IPS-15b (cell line): Measurements from ENCODE around the gene EXOC4.

ENCODE experiments used
- H3K27me3 ChIP-seq: one replicate; pipeline ENCODE4 v1.6.1; 2013; ENCODE audit warnings: low read length; ENCODE audit not compliant: control insufficient read depth, insufficient read depth
- H3K36me3 ChIP-seq: one replicate; pipeline ENCODE4 v1.6.1; 2013; ENCODE audit warnings: low read length; ENCODE audit not compliant: control insufficient read depth, insufficient read depth
- H3K4me1 ChIP-seq: one replicate; pipeline ENCODE4 v1.6.1; 2013; ENCODE audit warnings: mild to moderate bottlenecking, low read length; ENCODE audit not compliant: control insufficient read depth, insufficient read depth
- H3K4me3 ChIP-seq: one replicate; pipeline ENCODE4 v1.5.1; 2013; ENCODE audit warnings: low read depth, low read length
- H3K9ac ChIP-seq: one replicate; pipeline ENCODE4 v1.6.1; 2013; ENCODE audit warnings: low read depth, mild to moderate bottlenecking, low read length
- H3K9me3 ChIP-seq: one replicate; pipeline ENCODE4 v1.6.1; 2013; ENCODE audit warnings: mild to moderate bottlenecking, low read length; ENCODE audit not compliant: control insufficient read depth, insufficient read depth

EXOC4 gene

DNA sequence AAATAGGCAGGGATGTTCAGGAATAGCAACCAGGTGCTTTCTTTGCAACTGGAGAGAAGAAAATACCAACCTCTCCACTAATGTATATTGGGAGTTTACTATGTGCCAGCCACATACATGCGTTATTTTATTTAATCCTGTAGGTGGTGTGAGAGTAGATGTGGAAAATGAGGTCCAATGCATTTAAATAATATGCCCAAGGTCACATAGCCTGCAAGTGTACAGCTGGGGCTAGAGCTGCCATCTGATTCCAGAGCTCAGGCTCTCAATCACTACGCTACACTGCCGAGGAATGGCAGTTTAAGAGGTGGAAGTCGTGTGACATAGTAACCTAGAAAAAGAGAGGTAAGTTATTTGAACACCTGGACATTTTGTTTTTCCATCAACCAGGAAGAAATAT lies 277.0 kb downstream of the EXOC4 start:
- Histone ChIP-seq H3K36me3 (no peaks in the 10 kb centered on the region), H3K9ac (no peak overlapping the region), H3K27me3 (no peaks in the 10 kb centered on the region), H3K4me3 (no peak overlapping the region), H3K9me3 (no peaks in the 10 kb centered on the region), H3K4me1 (no peaks in the 10 kb centered on the region)

DNA sequence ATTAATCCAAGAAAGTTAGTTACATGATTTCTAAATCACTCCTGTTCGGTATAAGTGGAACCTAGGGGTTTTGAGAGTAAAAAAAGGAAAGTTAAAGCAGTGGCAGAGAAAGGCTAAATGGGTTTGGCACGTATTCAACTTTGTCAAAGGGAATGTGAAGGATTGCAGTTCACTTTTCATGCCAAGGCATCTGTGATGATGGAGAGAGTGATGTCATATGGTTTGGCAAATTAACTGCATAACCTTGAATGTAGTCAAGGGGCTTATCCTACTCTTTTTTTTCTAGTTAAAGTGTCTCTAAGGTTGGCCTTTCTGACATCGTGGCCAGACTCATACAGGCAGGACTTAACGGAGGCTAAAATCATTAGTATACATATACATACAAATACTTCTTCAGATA lies 277.8 kb downstream of the EXOC4 start:
- Histone ChIP-seq H3K4me3 (no peak overlapping the region), H3K9me3 (no peaks in the 10 kb centered on the region), H3K36me3 (no peaks in the 10 kb centered on the region), H3K4me1 (no peaks in the 10 kb centered on the region), H3K27me3 (no peaks in the 10 kb centered on the region), H3K9ac (no peak overlapping the region)

DNA sequence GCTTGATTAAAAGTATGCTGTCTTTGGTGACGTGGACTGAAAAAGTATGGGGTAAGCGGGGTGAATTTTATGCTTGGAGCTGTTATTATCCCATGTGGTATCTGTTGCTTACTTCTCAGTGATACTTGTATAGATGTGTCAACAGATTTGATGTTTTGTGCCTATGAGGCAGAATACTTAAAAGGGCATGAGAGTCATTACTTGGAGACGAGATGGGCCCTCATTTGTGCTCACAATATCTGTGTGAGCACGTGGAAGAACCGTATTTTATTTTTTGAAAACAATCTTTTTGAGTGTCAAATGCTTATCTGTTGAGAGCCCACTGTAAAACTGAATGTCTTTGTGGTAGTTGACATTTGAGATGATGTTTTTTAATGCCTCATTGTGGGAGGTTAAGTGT lies 281.9 kb downstream of the EXOC4 start:
- Histone ChIP-seq H3K4me3 (no peak overlapping the region), H3K27me3 (no peaks in the 10 kb centered on the region), H3K4me1 (peaks cover 3% of the 10 kb centered on the region), H3K9me3 (no peaks in the 10 kb centered on the region), H3K36me3 (no peaks in the 10 kb centered on the region), H3K9ac (no peak overlapping the region)

- Histone ChIP-seq H3K27me3 (no peaks in the 10 kb centered on the region), H3K4me3 (no peak overlapping the region), H3K9ac (no peak overlapping the region), H3K4me1 (peaks cover 8% of the 10 kb centered on the region), H3K36me3 (no peaks in the 10 kb centered on the region), H3K9me3 (no peaks in the 10 kb centered on the region)
Measured at GRCh38 chr7:133535308-133535707, 282.4 kb downstream of the EXOC4 start.

GRCh38 chr7:133536450-133536849 lies 283.6 kb downstream of the EXOC4 start:
- no peaks in the 10 kb centered on the region for H3K27me3 ChIP-seq
- H3K4me3 ChIP-seq, result no peak overlapping the region
- no peaks in the 10 kb centered on the region for H3K9me3 ChIP-seq
- no peaks in the 10 kb centered on the region for H3K36me3 ChIP-seq
- peaks cover 11% of the 10 kb centered on the region for H3K4me1 ChIP-seq
- H3K9ac ChIP-seq, result no peak overlapping the region

DNA sequence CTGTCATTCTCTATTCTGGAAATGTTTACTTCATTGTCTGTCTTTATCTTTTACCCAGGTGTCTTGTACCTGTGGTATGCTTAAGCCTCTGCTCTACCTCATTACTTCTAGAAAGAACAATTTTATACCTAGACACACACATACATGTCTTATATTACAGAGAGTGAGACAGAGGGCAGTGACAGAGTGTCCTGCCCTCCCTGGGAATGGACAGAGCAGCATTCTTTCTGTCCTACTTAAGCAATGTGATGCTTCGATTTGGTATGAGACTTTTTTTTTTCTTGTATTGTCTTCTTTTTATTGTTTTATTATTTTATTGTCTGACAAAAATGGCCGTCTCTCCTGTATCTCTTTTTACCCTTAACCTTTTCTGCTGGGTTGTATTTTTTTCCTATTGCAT lies 286.1 kb downstream of the EXOC4 start:
- H3K9me3 ChIP-seq, result no peaks in the 10 kb centered on the region
- H3K36me3 ChIP-seq, result no peaks in the 10 kb centered on the region
- no peak overlapping the region for H3K4me3 ChIP-seq
- H3K9ac ChIP-seq, result no peak overlapping the region
- no peaks in the 10 kb centered on the region for H3K27me3 ChIP-seq
- peaks cover 11% of the 10 kb centered on the region for H3K4me1 ChIP-seq

DNA sequence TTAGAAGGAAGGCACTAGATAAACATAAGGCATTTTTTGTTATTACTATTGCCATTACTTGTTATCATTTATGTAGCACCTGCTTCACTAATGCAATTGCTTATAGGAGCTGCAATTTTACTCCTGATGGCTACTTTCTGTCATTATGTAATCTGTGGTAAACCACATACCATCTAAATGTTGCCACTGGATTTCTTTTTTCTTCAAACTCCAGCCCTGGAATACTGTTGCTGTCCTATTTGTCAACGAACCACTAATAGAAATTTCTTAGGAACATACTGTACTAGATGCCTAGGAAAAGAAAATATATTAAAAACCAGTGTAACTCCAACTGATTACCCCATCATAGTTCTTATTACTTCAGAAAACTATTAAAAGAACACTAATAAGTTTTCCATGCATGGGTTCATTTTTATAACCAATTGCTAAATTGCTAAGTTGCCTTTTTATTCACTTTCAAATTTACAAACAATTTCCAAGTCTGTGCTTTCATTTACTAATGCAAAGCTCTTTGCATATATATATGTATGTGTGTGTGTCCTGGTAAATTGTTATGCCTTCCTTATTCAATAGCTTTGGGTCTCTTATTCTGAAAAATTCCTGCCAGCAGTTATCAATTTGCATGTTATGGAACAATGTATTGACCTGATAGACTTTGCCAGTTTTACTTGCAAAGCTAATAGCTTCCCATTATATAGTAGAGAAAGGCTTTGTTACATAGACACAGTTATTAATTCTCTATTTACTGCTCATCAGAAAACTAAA lies 287.4 kb downstream of the EXOC4 start:
- Histone ChIP-seq H3K36me3 (no peaks in the 10 kb centered on the region), H3K27me3 (no peaks in the 10 kb centered on the region), H3K9me3 (no peaks in the 10 kb centered on the region), H3K9ac (no peak overlapping the region), H3K4me3 (no peak overlapping the region), H3K4me1 (peaks cover 11% of the 10 kb centered on the region)

DNA sequence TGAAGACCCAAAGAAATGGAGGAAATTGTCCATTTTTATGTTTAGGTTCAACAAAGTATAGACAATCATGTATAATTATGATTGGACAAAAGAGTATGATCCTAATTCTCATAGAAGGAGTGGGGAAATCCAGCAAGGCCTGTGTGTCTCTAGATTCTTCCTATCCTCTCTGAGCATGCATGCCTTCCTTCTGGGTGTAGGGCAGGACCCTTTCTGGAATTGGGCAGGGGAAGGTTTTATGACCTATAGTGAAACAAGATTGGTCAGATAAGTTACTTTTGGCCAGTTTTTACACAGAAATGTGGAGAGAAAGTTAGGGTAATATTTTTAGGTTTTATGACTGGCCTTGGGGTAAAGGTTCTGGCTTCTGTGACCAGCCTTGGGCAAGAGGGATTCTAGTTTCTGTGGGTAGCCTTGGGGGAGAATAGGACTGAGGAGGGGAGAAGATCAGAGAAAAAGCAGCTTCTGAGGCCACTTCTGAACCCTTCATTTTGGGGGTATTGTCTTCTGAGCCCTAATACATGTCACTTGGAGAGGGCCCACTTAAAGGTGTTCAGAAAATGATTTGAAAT lies 289.4 kb downstream of the EXOC4 start:
- no peak overlapping the region for H3K4me3 ChIP-seq

DNA sequence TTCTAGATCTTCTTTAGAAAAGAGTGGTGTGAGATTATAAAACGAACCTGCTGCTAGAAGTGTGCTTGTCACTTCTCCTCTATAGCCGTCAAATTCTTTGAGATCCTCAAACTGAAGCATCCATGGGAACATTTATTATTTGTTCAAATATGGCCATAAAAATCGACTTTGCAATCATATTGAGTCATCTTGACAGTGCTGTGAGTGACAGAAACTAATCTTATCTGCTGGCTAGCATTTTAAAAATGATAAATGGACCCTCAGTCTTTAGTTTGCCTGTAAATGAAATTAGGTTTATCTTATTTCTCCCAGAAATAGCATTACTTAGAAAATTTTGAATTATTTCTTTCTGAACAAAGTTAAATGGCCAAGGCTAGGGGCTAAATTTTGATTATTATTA lies 290.8 kb downstream of the EXOC4 start:
- Histone ChIP-seq H3K4me1 (peaks cover 11% of the 10 kb centered on the region), H3K4me3 (no peak overlapping the region), H3K9ac (no peak overlapping the region), H3K36me3 (no peaks in the 10 kb centered on the region), H3K27me3 (no peaks in the 10 kb centered on the region), H3K9me3 (no peaks in the 10 kb centered on the region)

More for the DNA sequence above, 289.4 kb downstream of the EXOC4 start:
- H3K9me3 ChIP-seq, result no peaks in the 10 kb centered on the region
- no peaks in the 10 kb centered on the region for H3K36me3 ChIP-seq
- no peaks in the 10 kb centered on the region for H3K27me3 ChIP-seq
- H3K9ac ChIP-seq, result no peak overlapping the region
- peaks cover 11% of the 10 kb centered on the region for H3K4me1 ChIP-seq

DNA sequence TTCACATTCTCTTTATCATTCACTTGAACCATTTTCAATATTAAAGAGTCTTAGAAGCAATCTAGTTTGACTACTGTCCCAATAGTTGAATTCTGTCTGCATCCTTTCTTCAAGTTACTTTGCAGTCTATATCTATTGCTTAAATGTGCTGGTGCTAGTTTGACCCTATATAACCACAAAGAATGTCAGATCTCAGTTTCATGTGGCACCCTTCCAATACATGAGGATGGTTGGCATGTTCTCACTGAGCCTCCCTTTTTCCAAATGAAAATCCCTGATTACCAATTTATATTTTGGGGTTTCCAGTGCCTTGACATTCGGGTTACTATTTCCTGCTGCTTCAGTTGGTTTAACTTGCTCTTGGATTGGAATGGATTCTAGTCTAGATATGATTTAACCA lies 292.7 kb downstream of the EXOC4 start:
- H3K4me3 ChIP-seq, result no peak overlapping the region
- peaks cover under 1% of the 10 kb centered on the region for H3K4me1 ChIP-seq
- H3K36me3 ChIP-seq, result no peaks in the 10 kb centered on the region
- no peak overlapping the region for H3K9ac ChIP-seq
- H3K9me3 ChIP-seq, result no peaks in the 10 kb centered on the region
- no peaks in the 10 kb centered on the region for H3K27me3 ChIP-seq

DNA sequence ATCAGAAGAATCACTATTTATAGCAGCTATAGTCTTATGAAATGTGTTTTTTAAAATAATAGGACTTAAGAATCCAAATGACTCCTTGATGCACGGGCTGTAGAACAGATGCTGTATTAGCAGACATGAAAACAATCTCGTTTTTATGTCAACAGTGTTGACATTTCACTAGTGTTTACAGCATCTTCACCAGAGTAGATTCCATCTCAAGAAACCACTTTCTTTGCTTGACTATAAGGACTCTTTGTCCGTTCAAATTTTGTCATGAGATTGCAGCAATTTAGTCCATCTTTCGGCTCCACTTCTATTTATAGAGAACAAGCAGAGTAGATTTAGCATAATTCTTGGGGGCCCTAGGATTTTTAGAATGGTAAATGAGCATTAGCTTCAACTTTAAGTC lies 295.1 kb downstream of the EXOC4 start:
- Histone ChIP-seq H3K36me3 (no peaks in the 10 kb centered on the region), H3K4me1 (no peaks in the 10 kb centered on the region), H3K9ac (no peak overlapping the region), H3K4me3 (no peak overlapping the region), H3K27me3 (no peaks in the 10 kb centered on the region), H3K9me3 (no peaks in the 10 kb centered on the region)

DNA sequence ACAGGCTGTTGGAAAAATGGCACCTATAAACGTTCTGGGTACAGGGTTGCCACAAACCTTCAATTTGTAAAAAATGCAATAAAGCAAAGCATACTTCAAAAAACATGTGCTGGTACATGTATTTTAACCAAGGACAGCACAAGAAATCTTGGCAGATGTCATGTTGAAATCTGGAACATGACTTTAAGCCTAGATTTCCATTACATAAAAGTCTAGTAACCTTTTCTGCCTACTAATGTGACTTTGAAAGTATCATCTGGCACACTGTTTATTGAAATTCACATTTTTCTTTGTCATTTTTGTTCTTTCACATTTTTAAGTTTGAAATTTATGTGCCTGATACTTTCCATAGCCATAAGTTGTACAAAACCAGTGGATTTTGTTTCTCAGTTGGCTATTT lies 296.8 kb downstream of the EXOC4 start:
- Histone ChIP-seq H3K9ac (no peak overlapping the region), H3K36me3 (no peaks in the 10 kb centered on the region), H3K9me3 (no peaks in the 10 kb centered on the region), H3K27me3 (no peaks in the 10 kb centered on the region), H3K4me1 (no peaks in the 10 kb centered on the region), H3K4me3 (no peak overlapping the region)
